ENCODE results near the gene GSTA3.
"Not testable (repeated sequence)": the region's sequence is repeated elsewhere in the genome, so short reads cannot be mapped to it uniquely, and the experiment has no call there.

Gene GSTA3

DNA sequence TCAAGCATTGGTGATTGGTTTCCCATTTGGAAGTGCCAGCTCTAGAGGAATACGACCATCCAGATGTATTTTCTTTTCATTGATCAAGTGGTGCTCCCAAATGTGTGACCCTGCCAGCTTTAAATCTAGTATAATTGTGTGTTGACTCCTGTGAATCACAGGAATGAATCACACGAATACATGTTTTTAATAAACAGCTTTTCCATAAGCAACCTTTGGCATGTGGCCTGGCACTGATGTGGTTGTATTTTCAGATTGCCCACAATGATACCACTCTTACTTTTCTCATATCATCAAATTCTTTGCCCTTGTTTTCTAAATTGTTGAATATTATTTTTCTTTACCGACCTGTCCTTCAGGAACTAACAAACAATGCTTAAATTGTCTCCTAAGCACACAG, 367 bp downstream of the GSTA3 start:
- DNase-seq: no peak

DNA sequence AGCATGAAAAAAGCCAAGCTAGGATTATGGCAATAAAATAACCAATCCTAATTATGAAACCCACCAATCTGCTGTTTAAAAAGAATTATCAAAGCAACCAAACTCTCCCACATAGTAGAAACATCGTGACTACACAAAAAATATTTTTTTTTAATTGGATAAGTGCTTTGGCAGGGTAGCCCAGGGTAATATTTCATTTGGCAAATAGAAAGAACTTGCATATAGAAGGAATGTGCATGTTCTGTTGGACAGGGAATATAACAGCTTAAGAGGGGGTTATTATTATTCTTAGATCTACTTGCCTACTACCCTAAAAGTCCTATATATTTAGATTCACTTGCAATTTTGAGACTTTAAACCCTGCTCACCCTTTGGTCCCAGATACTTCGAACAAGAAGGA, 972 bp downstream of the GSTA3 start:
- no peak for DNase-seq

DNA sequence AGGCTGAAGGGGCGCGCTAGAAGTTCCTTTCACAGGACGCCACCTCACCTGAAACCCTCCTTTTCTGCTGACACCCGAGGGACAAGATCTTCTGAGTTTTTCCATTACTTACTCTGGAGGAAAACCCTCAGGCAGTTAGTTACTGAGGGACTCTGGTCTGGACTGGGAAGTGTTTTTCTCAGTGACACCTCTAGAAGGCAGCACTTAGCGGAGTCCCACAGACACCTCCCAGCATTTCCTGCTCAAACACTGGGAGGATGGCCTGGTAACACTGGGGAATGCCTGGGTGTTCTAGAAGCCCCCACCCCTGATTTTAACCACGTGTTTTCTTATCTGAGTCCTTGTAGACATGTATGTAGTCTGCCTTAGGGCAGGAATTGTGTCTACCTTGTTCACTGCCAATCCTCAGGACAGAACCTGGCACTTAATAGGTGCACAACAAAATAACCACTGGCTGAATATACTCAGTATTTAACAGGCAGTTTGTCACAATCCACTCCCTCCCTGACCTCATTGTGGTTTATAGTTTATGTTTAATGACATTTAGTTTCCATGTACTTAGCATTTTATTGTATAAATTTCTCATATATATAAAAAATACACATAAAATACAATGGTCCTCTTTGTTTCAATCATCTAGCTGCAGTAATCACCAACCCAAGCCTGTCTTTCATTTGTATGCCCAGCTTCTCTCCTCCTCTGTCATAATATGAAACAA, 4.8 kb downstream of the GSTA3 start:
- DNase-seq: no peak

DNA sequence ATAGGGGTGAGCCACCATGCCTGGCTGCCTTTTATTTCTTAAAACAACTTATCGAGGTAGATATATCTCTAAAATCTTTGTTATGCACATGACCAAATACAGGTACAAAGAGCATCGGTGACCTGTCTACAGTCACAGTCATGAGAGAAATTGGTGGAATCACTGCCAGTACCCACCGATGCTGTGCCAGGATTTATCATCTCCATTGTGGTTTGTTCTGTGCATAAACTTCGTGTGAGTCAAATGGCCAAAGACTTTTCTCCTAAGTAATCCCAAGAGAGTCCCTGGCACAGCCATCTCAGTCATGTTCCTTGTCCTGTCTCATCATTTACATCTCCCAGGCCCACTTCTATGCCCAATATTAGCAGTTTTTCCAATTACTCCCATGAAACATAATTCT, 9.0 kb downstream of the GSTA3 start:
- DNase-seq: no peak

DNA sequence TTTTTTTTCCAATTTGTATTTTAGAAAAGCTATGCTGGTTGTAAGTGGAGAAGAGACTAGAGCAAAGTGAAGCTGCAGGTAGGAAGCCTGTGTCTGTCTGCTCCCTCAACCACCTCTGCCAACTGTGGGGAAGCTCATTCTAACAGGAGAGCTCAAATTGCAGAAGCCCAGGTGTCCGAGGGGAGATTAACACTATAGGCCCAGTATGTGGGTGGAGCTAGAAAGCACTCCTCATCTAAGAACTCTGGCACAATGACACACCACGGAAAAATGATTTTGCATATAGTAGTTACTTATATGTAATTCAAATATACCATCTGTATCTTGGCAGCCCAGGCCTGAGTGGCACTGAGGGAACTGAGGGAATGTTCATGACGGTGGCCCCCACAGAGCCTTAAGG, 13.7 kb downstream of the GSTA3 start:
- DNase-seq: not testable (repeated sequence)

DNA sequence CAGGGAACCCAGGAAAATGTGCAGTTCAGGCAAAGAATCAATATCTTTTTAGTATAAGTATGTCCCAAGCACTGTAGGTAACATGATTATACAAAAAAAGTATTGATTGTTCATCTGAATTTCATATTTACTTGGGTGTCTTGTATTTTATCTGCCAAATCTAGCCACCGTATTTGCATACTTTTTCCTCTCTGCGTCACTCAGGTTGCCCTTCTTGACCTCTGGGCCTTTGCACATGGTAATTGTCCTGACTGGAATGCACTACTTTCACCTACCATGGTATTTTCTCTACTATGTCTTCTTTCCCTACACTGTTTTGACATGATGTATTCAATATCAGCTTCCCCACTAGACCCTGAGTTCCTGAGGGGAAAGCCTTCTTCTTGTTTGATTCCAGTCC, 15.2 kb downstream of the GSTA3 start:
- no peak for DNase-seq

DNA sequence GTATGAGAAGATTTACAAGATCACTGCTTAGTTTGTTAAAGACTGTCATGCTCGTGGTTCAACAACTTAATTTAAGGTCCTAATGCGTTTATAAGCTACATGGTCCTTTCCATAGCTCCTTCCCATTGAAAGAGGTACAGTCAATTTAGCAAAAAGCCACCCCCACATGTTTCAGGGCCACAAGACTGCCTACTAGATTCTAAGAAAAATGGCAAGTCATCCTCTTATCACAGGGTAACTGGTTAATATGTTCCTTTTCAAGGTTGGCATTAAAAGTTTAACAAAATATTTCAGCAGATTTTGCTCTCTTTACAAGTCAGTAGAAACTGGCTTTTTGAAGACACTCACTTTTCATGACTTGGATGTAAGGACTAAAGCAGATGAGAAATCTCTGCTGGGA, 15.7 kb downstream of the GSTA3 start:
- DNase-seq: no peak

DNA sequence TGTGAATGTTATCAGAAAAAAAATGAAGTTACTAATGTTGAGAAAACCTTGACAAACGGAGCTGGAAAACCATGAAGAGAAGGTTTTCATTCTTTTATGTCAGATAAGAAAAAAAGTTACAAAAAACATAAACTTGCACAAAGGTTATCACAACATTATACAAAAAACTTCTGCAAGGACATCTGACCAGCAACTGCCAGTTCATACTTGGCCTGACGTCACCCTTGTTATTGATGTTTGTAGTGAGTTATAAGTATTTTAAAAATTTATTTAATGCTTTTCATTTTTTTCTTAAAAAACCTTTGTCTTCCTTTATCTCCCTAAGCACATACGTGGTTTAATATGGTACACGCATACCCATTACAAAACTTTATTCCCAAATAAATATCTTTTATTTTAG, 16.3 kb downstream of the GSTA3 start:
- no peak for DNase-seq

DNA sequence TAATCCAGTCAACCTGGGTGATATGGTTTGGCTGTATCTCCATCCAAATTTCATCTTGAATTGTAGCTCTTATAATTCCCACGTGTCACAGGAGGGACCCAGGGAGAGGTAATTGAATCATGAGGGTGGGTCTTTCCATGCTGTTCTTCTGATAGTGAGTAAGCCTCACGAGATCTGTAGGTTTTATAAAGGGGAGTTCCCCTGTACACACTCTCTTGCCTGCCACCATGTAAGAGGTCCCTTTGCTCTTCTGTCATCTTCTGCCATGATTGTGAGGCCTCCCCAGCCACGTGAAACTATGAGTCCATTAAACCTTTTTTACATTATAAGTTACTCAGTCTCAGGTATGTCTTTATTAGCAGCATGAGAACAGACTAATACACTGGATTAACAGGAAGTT, 19.5 kb downstream of the GSTA3 start:
- DNase-seq: no peak

DNA sequence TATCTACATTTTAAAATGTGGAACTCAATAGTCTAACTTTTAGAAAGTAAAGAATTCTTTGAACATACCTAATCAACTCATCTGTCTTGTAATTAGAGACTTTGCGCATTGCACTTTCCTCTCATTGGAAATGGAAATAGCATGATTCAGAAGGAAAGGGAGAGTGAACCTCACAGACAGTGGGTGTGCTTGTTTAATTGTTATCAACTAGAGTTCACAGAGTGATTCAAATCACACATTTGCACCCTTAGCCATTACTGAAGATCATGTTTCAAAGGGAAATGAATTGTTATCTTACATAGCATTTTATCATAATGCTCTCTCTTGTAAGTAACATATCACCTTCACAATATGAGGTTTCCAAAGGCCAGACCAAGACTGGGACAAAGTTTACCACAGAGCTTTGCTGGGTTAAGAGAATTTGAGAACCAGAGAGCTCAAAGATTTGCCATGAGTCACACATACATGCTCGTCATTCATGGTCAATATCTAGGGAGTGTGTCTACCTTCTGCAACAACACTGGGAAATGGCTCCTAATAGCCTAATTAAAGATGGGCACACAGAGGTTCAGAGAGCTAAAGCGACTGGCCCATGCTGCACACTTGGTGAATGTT, 21.5 kb downstream of the GSTA3 start:
- DNase-seq: no peak

DNA sequence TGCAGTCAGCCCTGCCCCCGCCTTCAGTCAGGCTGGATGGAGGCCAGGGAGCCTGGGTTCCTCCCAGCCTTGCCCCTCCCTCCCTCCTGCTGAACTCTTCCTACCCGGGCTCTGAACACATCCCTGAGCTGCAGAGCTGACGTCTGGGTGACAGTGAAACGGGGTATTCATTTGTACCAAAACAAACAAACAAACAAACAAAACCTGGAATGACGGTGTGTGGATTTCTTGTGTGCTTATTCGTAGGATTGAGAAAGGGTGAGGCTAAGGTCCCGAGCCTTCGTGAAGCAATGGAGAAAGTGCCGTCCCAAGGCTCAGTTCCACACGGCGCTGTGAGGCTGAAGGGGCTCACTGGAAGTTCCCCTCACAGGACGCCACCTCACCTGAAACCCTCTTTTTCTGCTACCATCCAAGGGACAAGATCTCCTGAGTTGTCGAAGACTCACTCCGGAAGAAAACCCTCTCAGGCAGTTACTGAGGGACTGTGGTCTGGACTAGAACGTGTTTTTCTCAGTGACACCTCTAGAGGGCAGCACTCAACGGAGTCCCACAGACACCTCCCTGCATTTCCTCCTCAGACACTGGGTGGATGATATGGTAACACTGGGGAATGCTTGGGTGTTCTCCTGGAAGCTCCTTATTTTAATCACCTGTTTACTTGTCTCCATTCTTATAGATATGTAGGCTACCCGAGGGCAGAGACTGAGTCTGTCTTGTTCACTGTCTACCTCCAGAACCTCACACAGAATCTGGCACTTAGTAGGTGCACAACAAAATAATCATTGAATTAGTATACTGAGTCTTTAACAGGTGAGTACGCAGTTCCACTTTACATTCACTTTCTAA, 27.3 kb downstream of the GSTA3 start:
- peak; percentile 24 to 30 for DNase-seq

DNA sequence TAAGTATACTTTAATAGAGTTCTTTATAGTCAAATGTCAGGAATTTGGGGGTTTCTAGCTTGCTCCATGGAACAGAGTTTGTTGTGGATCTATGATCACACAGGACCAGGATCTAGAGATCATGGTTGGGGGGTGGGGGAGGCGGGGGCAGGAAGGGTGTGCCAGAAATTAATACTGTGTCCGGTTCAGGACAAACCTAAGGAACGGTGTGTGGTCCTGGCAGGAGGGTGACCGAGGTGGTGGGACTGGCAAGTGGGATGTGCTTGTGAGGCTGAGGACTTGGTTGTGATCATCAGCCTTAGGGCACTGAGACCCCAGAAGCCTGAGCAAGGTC, 27.9 kb downstream of the GSTA3 start:
- DNase-seq: no peak

DNA sequence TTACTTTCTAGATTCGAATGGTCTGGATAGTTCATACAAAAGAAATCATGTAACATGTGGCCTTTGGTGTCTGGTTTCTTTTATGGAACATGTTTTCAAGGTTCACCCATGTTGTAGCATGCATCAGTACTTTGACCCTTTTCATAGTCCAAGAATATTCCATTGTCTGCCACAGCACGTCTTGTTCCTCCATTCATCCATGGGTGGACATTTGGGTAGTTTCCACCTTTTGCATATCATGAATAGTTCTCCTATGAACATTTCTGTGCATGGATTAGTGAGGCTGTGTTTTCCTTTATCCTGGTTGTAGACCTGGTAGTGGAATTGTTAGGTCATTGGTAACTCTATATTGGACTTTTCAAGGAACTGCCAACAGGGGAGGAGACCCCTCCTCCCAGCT, 31.7 kb downstream of the GSTA3 start:
- no peak for DNase-seq

DNA sequence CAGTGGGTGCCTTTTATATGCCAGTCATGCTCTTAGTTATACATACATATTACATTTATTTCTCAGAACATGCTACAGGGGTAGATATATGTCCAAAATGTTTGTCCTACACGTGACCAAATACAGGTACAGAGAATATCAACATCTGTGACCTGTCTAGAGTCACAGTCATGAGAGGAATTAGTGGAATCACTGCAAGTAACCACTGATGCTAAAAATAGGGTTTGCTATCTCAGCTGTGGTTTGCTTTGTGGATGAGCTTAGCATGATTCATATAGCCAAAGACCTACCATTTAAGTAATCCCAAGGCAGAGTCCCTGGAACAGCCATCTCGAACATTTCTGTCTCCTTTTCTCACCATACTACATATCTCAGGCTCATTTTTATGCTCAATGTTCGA, 32.3 kb downstream of the GSTA3 start:
- DNase-seq: no peak

DNA sequence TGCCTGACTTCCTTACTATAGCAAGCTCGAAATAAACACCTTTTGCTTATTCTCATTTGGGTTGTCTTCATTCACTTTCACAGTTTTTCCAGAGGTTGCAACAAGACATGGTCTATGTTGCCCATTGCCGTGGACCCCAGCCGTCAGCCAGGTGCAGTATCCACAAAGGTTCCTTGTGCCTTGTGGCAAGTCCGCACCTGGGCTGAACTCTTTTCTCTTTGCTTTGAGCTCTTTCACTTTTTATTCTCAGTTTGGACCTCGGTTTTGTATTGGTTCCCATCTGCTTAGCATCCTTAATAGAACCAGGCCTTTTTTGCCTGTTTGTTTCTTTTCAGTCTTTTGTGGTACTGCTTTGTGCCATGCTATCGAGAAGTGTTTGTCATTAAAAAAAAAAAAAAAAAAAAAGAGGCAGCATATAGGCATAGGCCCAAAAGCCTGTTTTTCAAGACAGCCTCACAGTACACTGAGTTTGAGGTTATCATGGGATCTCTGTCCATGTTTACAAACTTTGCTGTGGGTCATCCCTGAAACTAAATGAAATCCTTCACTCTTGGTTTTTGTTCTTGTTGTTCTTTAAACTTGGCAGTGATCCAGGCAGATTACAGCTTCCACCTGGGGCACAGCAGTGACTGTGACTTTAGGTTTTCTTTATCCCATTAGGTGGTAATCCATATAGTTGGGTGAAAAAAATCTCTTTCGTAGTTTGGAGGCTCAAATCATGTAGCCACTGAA, 33.3 kb downstream of the GSTA3 start:
- DNase-seq: no peak

DNA sequence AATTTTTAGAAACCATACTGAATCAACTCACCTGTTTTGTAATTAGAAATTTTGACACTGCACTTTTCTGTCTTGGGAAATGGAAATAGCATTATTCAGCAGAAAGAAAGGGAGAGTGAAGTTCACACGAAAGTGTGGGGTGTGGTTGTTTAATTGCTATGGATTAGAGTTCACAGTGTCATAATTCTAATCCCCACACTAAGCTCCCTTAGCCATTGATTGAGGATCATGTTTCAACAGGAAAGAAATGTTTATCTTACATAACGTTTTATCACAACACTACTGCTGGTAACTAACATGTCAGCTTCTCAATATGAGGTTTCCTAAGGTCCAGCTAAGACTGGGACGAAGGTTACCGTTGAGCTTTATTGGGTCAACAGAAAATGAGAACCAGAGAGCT, 37.5 kb downstream of the GSTA3 start:
- DNase-seq: no peak

DNA sequence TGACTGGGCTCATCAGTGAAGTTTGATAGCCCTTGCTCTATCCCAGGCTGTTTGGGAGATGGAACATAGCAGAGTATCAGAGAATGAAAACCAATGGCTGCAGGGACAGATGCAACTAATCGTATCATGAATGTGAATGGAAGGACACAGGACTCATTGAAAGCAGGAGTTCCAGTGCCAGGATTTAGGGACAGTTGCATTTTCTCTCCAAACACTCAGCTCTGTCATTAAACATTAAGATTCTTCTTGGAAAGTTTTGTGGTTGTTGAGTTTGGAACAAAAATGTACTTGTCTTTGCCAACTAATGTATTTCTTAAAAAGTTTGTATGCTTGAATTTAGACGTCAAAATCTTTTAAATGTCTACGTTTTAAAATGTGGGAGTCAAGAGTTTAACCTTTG, 37.9 kb downstream of the GSTA3 start:
- no peak for DNase-seq

DNA sequence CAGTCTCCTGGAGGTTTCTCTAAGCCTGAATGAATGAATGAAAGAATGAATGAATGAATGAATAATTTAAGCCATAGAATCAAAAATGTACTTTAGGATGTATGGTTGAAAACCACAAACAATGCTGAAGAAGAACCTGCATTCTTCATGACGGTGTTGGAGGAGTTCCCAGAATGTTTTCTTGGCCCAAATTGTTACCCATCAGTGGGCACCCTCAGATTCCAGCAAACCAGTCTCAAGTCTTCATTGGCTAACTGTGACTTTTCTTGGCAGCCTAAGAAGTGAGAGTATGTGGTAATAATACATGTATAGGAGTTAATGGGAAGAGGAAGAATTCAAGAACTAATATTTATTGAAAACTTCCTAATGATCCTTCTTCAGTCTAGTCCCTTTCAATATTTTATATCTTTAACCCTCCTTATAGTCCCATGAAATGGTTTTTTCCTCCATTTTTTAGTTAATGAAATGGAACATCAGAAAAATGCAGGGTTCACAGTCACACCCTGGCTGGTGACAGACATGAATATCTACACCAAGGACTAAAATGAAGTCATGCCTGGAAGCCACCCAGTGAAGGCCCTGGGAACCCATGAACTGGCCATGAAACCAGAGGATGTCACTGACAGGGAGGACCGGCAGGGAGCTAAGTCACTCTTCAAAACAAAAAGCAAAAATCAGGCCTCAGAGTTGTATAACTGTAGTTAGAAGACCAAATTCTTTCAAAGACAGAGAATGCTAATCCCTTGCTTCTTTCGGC, 39.0 kb downstream of the GSTA3 start:
- not testable (repeated sequence) for DNase-seq

DNA sequence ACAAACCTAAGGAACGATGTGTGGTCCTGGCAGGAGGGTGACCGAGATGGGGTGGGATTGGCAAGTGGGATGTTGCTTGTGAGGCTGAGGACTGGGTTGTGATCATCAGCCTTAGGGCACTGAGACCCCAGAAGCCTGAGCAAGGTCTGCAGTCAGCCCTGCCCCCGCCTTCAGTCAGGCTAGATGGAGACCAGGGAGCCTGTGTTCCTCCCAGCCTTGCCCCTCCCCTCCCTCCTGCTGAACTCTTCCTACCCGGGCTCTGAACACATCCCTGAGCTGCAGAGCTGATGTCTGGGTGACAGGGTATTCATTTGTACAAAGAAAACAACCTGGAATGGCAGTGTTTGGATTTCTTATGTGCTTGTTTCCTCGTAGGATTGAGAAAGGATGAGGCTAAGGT, 40.6 kb downstream of the GSTA3 start:
- DNase-seq: not testable (repeated sequence)

DNA sequence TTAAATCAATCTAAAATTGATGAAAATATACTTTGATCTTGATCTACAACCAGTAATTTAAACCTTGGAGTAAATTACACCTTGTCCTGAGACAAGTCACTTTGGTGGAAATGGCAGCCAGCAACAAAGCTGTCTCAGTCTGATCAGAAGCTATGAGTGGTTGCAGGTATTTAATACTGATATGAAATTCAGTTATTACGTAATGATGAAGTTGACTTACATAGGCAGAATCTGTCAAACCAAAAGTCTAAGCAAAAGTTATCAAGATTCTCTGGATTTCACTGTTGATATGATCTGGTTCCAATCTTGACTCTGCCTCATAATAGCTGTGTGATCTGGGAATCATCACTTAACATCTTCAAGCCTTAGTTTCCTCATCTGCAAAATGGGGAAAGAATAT, 41.3 kb downstream of the GSTA3 start:
- no peak for DNase-seq

DNA sequence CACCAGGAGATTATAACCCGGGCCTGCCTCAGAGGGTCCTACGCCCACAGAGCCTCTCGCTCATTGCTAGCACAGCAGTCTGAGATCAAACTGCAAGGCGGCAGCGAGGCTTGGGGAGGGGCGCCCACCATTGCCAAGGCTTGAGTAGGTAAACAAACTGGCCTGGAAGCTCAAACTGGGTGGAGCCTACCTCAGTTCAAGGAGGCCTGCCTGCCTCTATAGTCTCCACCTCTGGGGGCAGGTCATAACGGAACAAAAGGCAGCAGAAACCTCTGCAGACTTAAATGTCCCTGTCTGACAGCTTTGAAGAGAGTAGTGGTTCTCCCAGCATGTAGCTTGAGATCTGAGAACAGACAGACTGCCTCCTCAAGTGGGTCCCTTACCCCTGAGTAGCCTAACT, 48.3 kb downstream of the GSTA3 start:
- DNase-seq: not testable (repeated sequence)

DNA sequence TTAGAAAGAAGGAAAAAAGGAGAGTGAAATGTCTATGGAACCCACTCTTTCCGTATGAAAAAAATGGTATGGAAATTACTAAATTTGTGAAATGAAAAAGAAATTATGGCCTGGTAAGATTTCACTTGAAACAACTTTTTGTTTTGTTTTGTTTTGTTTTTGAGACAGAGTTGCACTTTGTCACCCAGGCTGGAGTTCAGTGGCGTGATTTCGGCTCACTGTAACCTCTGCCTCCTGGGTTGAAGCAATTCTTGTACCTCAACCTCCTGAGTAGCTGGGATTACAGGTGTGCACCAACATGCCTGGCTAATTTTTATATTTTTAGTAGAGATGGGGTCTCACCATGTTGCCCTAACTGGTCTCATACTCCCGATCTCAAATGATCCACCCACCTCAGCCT, 51.1 kb downstream of the GSTA3 start:
- DNase-seq: no peak

DNA sequence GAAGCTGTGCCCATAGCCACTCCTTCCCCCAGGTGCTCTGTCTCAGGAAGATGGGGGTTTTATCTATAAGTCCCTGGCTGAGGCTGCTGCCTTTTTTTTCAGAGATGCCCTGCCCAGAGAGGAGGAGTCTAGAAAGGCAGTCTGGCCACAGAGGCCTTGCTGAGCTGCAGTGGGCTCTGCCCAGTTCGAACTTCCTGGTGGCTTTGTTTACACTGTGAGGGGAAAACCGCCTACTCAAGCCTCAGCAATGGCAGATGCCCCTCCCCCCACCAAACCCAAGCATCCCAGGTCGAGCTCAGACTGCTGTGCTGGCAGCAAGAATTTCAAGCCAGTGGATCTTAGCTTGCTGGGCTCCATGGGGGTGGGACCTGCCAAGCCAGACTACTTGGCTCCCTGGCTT, 53.4 kb downstream of the GSTA3 start:
- peak in 1 of 2 experiments; percentile 21 for DNase-seq
